GM06990 (cell line): ENCODE data around the gene TP53I11.

ENCODE experiments used
- DNase-seq: peaks from one replicate; pipeline ENCODE4 v3.0.0-alpha.2; 2011; ENCODE audit not compliant: insufficient read length; ENCODE audit errors: extremely low read depth
- H3K27me3 ChIP-seq: replicated peaks from 2 replicates; pipeline ENCODE4 v1.6.0; 2011; ENCODE audit warnings: low read length; ENCODE audit not compliant: control insufficient read depth, insufficient read depth
- H3K36me3 ChIP-seq: 2 replicates; pipeline ENCODE4 v1.5.1; 2011; ENCODE audit warnings: low read length; ENCODE audit not compliant: control insufficient read depth, insufficient read depth
- H3K4me3 ChIP-seq: replicated peaks from 2 replicates; pipeline ENCODE4 v1.5.1; 2011; ENCODE audit warnings: low read depth, mild to moderate bottlenecking, control low read depth, low read length
- CTCF ChIP-seq: IDR thresholded peaks from 2 replicates; pipeline ENCODE4 v1.5.1; 2011; ENCODE audit warnings: low read length, control low read depth, mild to moderate bottlenecking, inconsistent platforms; ENCODE audit not compliant: insufficient read depth, poor library complexity, severe bottlenecking

TP53I11 gene

GRCh38 chr11:44988981-44989635 lies 38.4 kb upstream of the TP53I11 start:
- H3K36me3 ChIP-seq, result no peaks in the 10 kb centered on the region
- H3K27me3 ChIP-seq, result peaks cover 3% of the 10 kb centered on the region
- H3K4me3 ChIP-seq, result no peak overlapping the region
- no peak for DNase-seq
- TF ChIP-seq CTCF, result no peak

- TF ChIP-seq CTCF, result no peak
- Histone ChIP-seq H3K4me3 (no peak overlapping the region), H3K27me3 (peaks cover 3% of the 10 kb centered on the region), H3K36me3 (no peaks in the 10 kb centered on the region)
- DNase-seq, result no peak
These were observed 37.4 kb upstream of the TP53I11 start for GRCh38 chr11:44988111-44988510.

GRCh38 chr11:44987506-44987905 lies 36.8 kb upstream of the TP53I11 start:
- Histone ChIP-seq H3K27me3 (peaks cover 3% of the 10 kb centered on the region), H3K36me3 (no peaks in the 10 kb centered on the region), H3K4me3 (no peak overlapping the region)
- no peak for DNase-seq
- no peak for TF ChIP-seq CTCF

GRCh38 chr11:44986315-44986714 lies 35.6 kb upstream of the TP53I11 start:
- Histone ChIP-seq H3K36me3 (no peaks in the 10 kb centered on the region), H3K27me3 (peaks cover 3% of the 10 kb centered on the region), H3K4me3 (no peak overlapping the region)
- no peak for DNase-seq
- no peak for TF ChIP-seq CTCF

- Histone ChIP-seq H3K4me3 (no peak overlapping the region), H3K36me3 (no peaks in the 10 kb centered on the region)
- no peak for TF ChIP-seq CTCF
These were observed 35.0 kb upstream of the TP53I11 start for GRCh38 chr11:44985721-44986120.

GRCh38 chr11:44983786-44984185 lies 33.1 kb upstream of the TP53I11 start:
- DNase-seq, result no peak
- Histone ChIP-seq H3K36me3 (no peaks in the 10 kb centered on the region), H3K27me3 (peaks cover 3% of the 10 kb centered on the region), H3K4me3 (no peak overlapping the region)
- TF ChIP-seq CTCF, result no peak

More at GRCh38 chr11:44985721-44986120, 35.0 kb upstream of the TP53I11 start:
- H3K27me3 ChIP-seq, result peaks cover 3% of the 10 kb centered on the region
- no peak for DNase-seq
